ENCODE measurements around the gene BICRA.
"Not testable (repeated sequence)": the region's sequence is repeated elsewhere in the genome, so short reads cannot be mapped to it uniquely, and the experiment has no call there.

Gene BICRA

GRCh38 chr19:47625650-47626049, 16.7 kb downstream of the BICRA start:
- DNase-seq (ENCODE audit: low read depth, low spot score), result no peak
- no peak overlapping the region for H3K4me3 ChIP-seq (ENCODE audit: low read length)

- H3K4me3 ChIP-seq (ENCODE audit: low read length), result no peak overlapping the region
- DNase-seq (ENCODE audit: low read depth, low spot score), result no peak
Observed at GRCh38 chr19:47626238-47626637, 17.3 kb downstream of the BICRA start.

- no peak for DNase-seq (ENCODE audit: low read depth, low spot score)
- no peak overlapping the region for H3K4me3 ChIP-seq (ENCODE audit: low read length)
Observed at GRCh38 chr19:47628078-47628771, 19.3 kb downstream of the BICRA start.

- no peak overlapping the region for H3K4me3 ChIP-seq (ENCODE audit: low read length)
- no peak for DNase-seq (ENCODE audit: low read depth, low spot score)
Observed at GRCh38 chr19:47630594-47630993, 21.7 kb downstream of the BICRA start.

GRCh38 chr19:47631681-47632446, 22.9 kb downstream of the BICRA start:
- H3K4me3 ChIP-seq (ENCODE audit: low read length), result no peak overlapping the region
- DNase-seq (ENCODE audit: low read depth, low spot score), result no peak

- no peak for DNase-seq (ENCODE audit: low read depth, low spot score)
- H3K4me3 ChIP-seq (ENCODE audit: low read length), result no peak overlapping the region
Observed at GRCh38 chr19:47633517-47633916, 24.6 kb downstream of the BICRA start.

- no peak for DNase-seq (ENCODE audit: low read depth, low spot score)
- no peak overlapping the region for H3K4me3 ChIP-seq (ENCODE audit: low read length)
Observed at GRCh38 chr19:47633996-47634395, 25.1 kb downstream of the BICRA start.

GRCh38 chr19:47635152-47635754, 26.3 kb downstream of the BICRA start:
- not testable (repeated sequence) for H3K4me3 ChIP-seq (ENCODE audit: low read length); DNase-seq (ENCODE audit: low read depth, low spot score)

- no peak for DNase-seq (ENCODE audit: low read depth, low spot score)
- H3K4me3 ChIP-seq (ENCODE audit: low read length), result no peak overlapping the region
Observed at GRCh38 chr19:47637550-47637949, 28.6 kb downstream of the BICRA start.

- no peak overlapping the region for H3K4me3 ChIP-seq (ENCODE audit: low read length)
- DNase-seq (ENCODE audit: low read depth, low spot score), result no peak
Observed at GRCh38 chr19:47641891-47642485, 33.1 kb downstream of the BICRA start.

GRCh38 chr19:47643281-47643680, 34.3 kb downstream of the BICRA start:
- DNase-seq (ENCODE audit: low read depth, low spot score), result no peak
- H3K4me3 ChIP-seq (ENCODE audit: low read length), result no peak overlapping the region

- no peak overlapping the region for H3K4me3 ChIP-seq (ENCODE audit: low read length)
- no peak for DNase-seq (ENCODE audit: low read depth, low spot score)
Observed at GRCh38 chr19:47644199-47644598, 35.3 kb downstream of the BICRA start.

- H3K4me3 ChIP-seq (ENCODE audit: low read length), result no peak overlapping the region
- no peak for DNase-seq (ENCODE audit: low read depth, low spot score)
Observed at GRCh38 chr19:47644743-47645482, 36.0 kb downstream of the BICRA start.

- no peak for DNase-seq (ENCODE audit: low read depth, low spot score)
- H3K4me3 ChIP-seq (ENCODE audit: low read length), result no peak overlapping the region
Observed at GRCh38 chr19:47646924-47647323, 38.0 kb downstream of the BICRA start.

- H3K4me3 ChIP-seq (ENCODE audit: low read length), result no peak overlapping the region
- DNase-seq (ENCODE audit: low read depth, low spot score), result no peak
Observed at GRCh38 chr19:47649588-47649987, 40.7 kb downstream of the BICRA start.

- DNase-seq (ENCODE audit: low read depth, low spot score), result no peak
Observed at GRCh38 chr19:47650700-47651099, 41.8 kb downstream of the BICRA start.

GRCh38 chr19:47651132-47651531, 42.2 kb downstream of the BICRA start:
- no peak for DNase-seq (ENCODE audit: low read depth, low spot score)
- H3K4me3 ChIP-seq (ENCODE audit: low read length), result no peak overlapping the region

More at GRCh38 chr19:47650700-47651099, 41.8 kb downstream of the BICRA start:
- H3K4me3 ChIP-seq (ENCODE audit: low read length), result no peak overlapping the region

GRCh38 chr19:47651691-47652090, 42.8 kb downstream of the BICRA start:
- no peak overlapping the region for H3K4me3 ChIP-seq (ENCODE audit: low read length)
- DNase-seq (ENCODE audit: low read depth, low spot score), result no peak

- no peak overlapping the region for H3K4me3 ChIP-seq (ENCODE audit: low read length)
- DNase-seq (ENCODE audit: low read depth, low spot score), result no peak
Observed at GRCh38 chr19:47652285-47652684, 43.4 kb downstream of the BICRA start.
